WTC11 (cell line): ENCODE measurements around the gene PDZD7. TPM values are rescaled to one million over a fixed set of nuclear protein-coding genes. Genes with fewer than 3 reads are reported as not detected.

Experiments
- ATAC-seq: fragments of 200-7000 bp; cut with Tn5 transposase; 2 replicates; pipeline ENCODE4 v1.10.0; 2021; ENCODE audit warnings: mild to moderate bottlenecking, moderate library complexity
- CTCF ChIA-PET: fragments of 300-600 bp; sonication (Branson Sonifier 250); formaldehyde crosslinking; loops from one replicate; lab custom pipeline; 2021; ENCODE audit warnings: antibody characterized with exemption; lab: Charles Lee
- POLR2A ChIA-PET: fragments of 350-600 bp; sonication (Branson Sonifier 250); formaldehyde crosslinking; loops from one replicate; lab custom pipeline; 2021; ENCODE audit warnings: antibody characterized with exemption; lab: Charles Lee
- DNase-seq: peaks from one replicate; pipeline ENCODE4 v3.0.0; 2021; ENCODE audit warnings: low spot score
- H3K27ac Mint-ChIP-seq: 2 replicates; pipeline ENCODE4 v1.8.0; 2021; ENCODE audit warnings: mixed read lengths
- H3K27me3 Mint-ChIP-seq: 2 replicates; pipeline ENCODE4 v1.8.0; 2021; ENCODE audit warnings: low read depth, mild to moderate bottlenecking, moderate library complexity, mixed read lengths
- H3K36me3 Mint-ChIP-seq: 2 replicates; pipeline ENCODE4 v1.8.0; 2021; ENCODE audit warnings: mixed read lengths
- H3K4me1 Mint-ChIP-seq: 2 replicates; pipeline ENCODE4 v1.8.0; 2022; ENCODE audit warnings: mixed read lengths
- H3K4me3 Mint-ChIP-seq: 2 replicates; pipeline ENCODE4 v1.8.0; 2021; ENCODE audit warnings: mild to moderate bottlenecking, moderate library complexity, mixed read lengths
- H3K9me3 Mint-ChIP-seq: 2 replicates; pipeline ENCODE4 v1.8.0; 2021; ENCODE audit warnings: mixed read lengths
- ATF3 ChIP-seq: sonication (generic); formaldehyde crosslinking; conservative IDR thresholded peaks from 2 replicates; pipeline ENCODE4 v1.8.1; 2022; ENCODE audit warnings: mild to moderate bottlenecking, missing genetic modification reagents
- CBFB ChIP-seq: sonication (generic); formaldehyde crosslinking; IDR thresholded peaks from 2 replicates; pipeline ENCODE4 v1.8.1; 2022; ENCODE audit warnings: mild to moderate bottlenecking, low read depth, missing genetic modification reagents
- CREB1 ChIP-seq: sonication (generic); formaldehyde crosslinking; IDR thresholded peaks from 2 replicates; pipeline ENCODE4 v1.8.0; 2023; ENCODE audit warnings: mild to moderate bottlenecking, missing genetic modification reagents
- CREM ChIP-seq: sonication (generic); formaldehyde crosslinking; IDR thresholded peaks from 2 replicates; pipeline ENCODE4 v1.8.1; 2022; ENCODE audit warnings: mild to moderate bottlenecking, missing genetic modification reagents, moderate library complexity
- FOXJ3 ChIP-seq: sonication (generic); formaldehyde crosslinking; IDR thresholded peaks from 2 replicates; pipeline ENCODE4 v1.9.0; 2021; ENCODE audit warnings: missing genetic modification reagents, mild to moderate bottlenecking, borderline replicate concordance
- FOXP1 ChIP-seq: sonication (generic); formaldehyde crosslinking; IDR thresholded peaks from 2 replicates; pipeline ENCODE4 v1.8.0; 2022; ENCODE audit warnings: missing genetic modification reagents, mild to moderate bottlenecking, moderate library complexity, borderline replicate concordance
- FOXP4 ChIP-seq: sonication (generic); formaldehyde crosslinking; IDR thresholded peaks from 2 replicates; pipeline ENCODE4 v1.8.0; 2022; ENCODE audit warnings: mild to moderate bottlenecking, missing genetic modification reagents
- GRHL2 ChIP-seq: fragments of 250-450 bp; sonication (Bioruptor Pico); IDR thresholded peaks from 2 replicates; pipeline ENCODE4 v1.8.0; 2022; ENCODE audit warnings: mild to moderate bottlenecking, moderate library complexity; ENCODE audit not compliant: insufficient replicate concordance, severe bottlenecking
- GTF2I ChIP-seq: fragments of 250-450 bp; sonication (Bioruptor Pico); conservative IDR thresholded peaks from 2 replicates; pipeline ENCODE4 v1.4.0; 2021; ENCODE audit warnings: mild to moderate bottlenecking
- MYBL2 ChIP-seq: sonication (generic); formaldehyde crosslinking; IDR thresholded peaks from 2 replicates; pipeline ENCODE4 v1.8.1; 2023; ENCODE audit warnings: mild to moderate bottlenecking, moderate library complexity, missing genetic modification reagents
- SMAD4 ChIP-seq: sonication (generic); formaldehyde crosslinking; IDR thresholded peaks from 2 replicates; pipeline ENCODE4 v1.8.0; 2022; ENCODE audit warnings: mild to moderate bottlenecking, missing genetic modification reagents
- TEAD1 ChIP-seq: sonication (generic); formaldehyde crosslinking; IDR thresholded peaks from 2 replicates; pipeline ENCODE4 v1.8.0; 2022; ENCODE audit warnings: mild to moderate bottlenecking, missing genetic modification reagents
- ZNF121 ChIP-seq: sonication (generic); formaldehyde crosslinking; IDR thresholded peaks from 2 replicates; pipeline ENCODE4 v1.8.0; 2023; ENCODE audit warnings: missing genetic modification reagents
- ZNF138 ChIP-seq: sonication (generic); formaldehyde crosslinking; conservative IDR thresholded peaks from 2 replicates; pipeline ENCODE4 v1.8.1; 2022; ENCODE audit warnings: mild to moderate bottlenecking, moderate library complexity, missing genetic modification reagents
- ZNF425 ChIP-seq: fragments of 250-450 bp; sonication (Bioruptor Pico); conservative IDR thresholded peaks from 2 replicates; pipeline ENCODE4 v1.9.0; 2021; ENCODE audit warnings: mild to moderate bottlenecking
- total RNA-seq: library from RNA; stranded (reverse); gene quantifications from 3 replicates; pipeline ENCODE4 v1.2.3, GENCODE V29; 2021
- TF ChIP-seq, protein P1 (sequence below): sonication (generic); formaldehyde crosslinking; IDR thresholded peaks from 2 replicates; pipeline ENCODE4 v1.8.1; 2023; ENCODE audit warnings: mild to moderate bottlenecking, missing genetic modification reagents, moderate library complexity

The PDZD7 gene
- total RNA-seq, 1 experiment from 2014 or later: 2.6 TPM

DNA sequence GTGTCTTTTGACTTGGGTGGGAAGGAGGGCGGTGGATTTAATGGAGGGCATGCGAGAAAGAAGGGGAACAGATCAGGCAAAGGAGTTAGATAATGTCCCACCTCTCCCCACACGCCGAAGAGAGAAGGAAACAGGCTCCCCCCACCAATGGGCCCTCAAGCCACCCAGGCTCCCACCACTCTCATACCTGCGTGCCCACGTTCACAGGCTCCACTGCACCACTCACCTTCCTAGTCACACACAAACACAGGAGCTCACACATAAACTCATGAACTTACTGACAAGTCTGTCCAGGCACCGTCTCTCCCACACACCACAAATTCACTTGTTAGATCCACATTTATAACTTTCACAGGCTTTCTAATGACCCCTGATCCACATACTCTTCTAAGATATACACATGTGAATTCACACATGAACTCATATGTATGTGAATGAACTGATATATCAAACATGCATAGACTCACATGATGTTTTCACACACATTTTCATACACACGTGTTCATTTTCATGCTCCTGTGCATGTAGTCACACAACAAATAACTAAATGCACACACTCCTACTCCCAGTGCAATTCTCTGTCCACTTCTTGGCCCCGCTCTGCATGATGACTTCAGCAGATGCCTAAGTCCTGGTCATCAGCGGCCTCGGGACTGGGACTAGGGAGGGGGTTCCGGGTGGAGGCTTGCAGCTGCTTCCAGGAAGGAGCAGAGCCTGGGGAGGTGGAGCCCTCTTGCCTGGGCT lies 29.8 kb downstream of the PDZD7 start:
- TF ChIP-seq, protein P1, sequence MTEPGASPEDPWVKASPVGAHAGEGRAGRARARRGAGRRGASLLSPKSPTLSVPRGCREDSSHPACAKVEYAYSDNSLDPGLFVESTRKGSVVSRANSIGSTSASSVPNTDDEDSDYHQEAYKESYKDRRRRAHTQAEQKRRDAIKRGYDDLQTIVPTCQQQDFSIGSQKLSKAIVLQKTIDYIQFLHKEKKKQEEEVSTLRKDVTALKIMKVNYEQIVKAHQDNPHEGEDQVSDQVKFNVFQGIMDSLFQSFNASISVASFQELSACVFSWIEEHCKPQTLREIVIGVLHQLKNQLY (CRISPR knock-in tag): no peak
- no peak for TF ChIP-seq TEAD1 (CRISPR knock-in tag)
- no peak for TF ChIP-seq CREB1 (CRISPR knock-in tag)
- no peak for TF ChIP-seq FOXP4 (CRISPR knock-in tag)
- TF ChIP-seq CREM: no peak
- TF ChIP-seq FOXJ3: no peak
- no peak for TF ChIP-seq CBFB (CRISPR knock-in tag)
- TF ChIP-seq ZNF425: no peak
- TF ChIP-seq FOXP1: no peak
- no peak for TF ChIP-seq ATF3
- TF ChIP-seq GRHL2 (CRISPR knock-in tag): no peak
- ChIA-PET POLR2A (no interaction called here), CTCF (interaction anchor here (0.6 to 13.4 kb wide), 4 partner anchors 8 to 1737 kb away, joined by 3 to 277 read pairs (median 138); no protein-coding TSS in a partner anchor)
- Mint-ChIP-seq H3K27me3 (no peaks in the 10 kb centered on the region), H3K4me1 (peaks cover 23% of the 10 kb centered on the region), H3K36me3 (peaks cover 11% of the 10 kb centered on the region), H3K9me3 (no peaks in the 10 kb centered on the region), H3K27ac (peak overlapping the region; percentile 55), H3K4me3 (peak overlapping the region; percentile 85)
- ATAC-seq (no peak), DNase-seq (no peak)

GRCh38 chr10:101000127-101000914 lies 30.6 kb downstream of the PDZD7 start:
- Mint-ChIP-seq H3K4me1 (peaks cover 25% of the 10 kb centered on the region), H3K9me3 (no peaks in the 10 kb centered on the region), H3K36me3 (peaks cover 7% of the 10 kb centered on the region), H3K27ac (peak overlapping the region; percentile 84), H3K4me3 (peak overlapping the region; percentile 85), H3K27me3 (no peaks in the 10 kb centered on the region)
- CTCF ChIA-PET: interaction anchor here (0.6 to 13.4 kb wide), 5 partner anchors 9 to 1738 kb away, joined by 3 to 277 read pairs (median 6); no protein-coding TSS in a partner anchor
- no peak for DNase-seq
- ATAC-seq: no peak
- POLR2A ChIA-PET: no interaction called here
- no peak for TF ChIP-seq SMAD4 (CRISPR knock-in tag)
- TF ChIP-seq MYBL2 (CRISPR knock-in tag): no peak
- no peak for TF ChIP-seq GTF2I (CRISPR knock-in tag)
- no peak for TF ChIP-seq ZNF138
- TF ChIP-seq CREM: no peak
- TF ChIP-seq ZNF121 (CRISPR knock-in tag): peak; percentile 66; the same call in 1 of the 2 replicates
